Psoas muscle (tissue), 8 donors: ENCODE data around the gene FGFRL1. TPM values are rescaled to one million over a fixed set of nuclear protein-coding genes. Genes with fewer than 3 reads are reported as not detected.

ENCODE experiments used
- ATAC-seq, 4 donors: fragments of 200-7000 bp; cut with Tn5 transposase; one replicate each; pipeline ENCODE4 v1.9.1; 2020; ENCODE audit warnings: moderate library complexity in 3 of 4, mild to moderate bottlenecking in 2 of 4
- DNase-seq, 2 donors: peaks; one replicate each; pipeline ENCODE4 v3.0.0-alpha.2; 2020
- H3K27ac ChIP-seq: fragments of 200-600 bp; one replicate; pipeline ENCODE4 v1.8.0; 2022
- H3K27me3 ChIP-seq, 3 donors: fragments of 200-600 bp in 1 of 3; one replicate each; pipeline versions ENCODE4 v1.6.1 to v1.8.0; 2013 to 2022; ENCODE audit warnings: low read length in 2 of 3, mild to moderate bottlenecking in 2 of 3, moderate library complexity in 1 of 3; ENCODE audit not compliant: insufficient read depth in 3 of 3
- H3K36me3 ChIP-seq, 2 donors: fragments of 200-600 bp in 1 of 2; one replicate each; pipeline versions ENCODE4 v1.6.1 to v1.8.0; 2013 to 2022; ENCODE audit warnings: low read depth in 1 of 2, mild to moderate bottlenecking in 1 of 2, moderate library complexity in 1 of 2; ENCODE audit not compliant: insufficient read depth in 1 of 2
- H3K4me1 ChIP-seq: fragments of 200-600 bp; one replicate; pipeline ENCODE4 v1.8.0; 2022
- H3K4me3 ChIP-seq: fragments of 200-600 bp; one replicate; pipeline ENCODE4 v1.8.0; 2022; ENCODE audit warnings: mild to moderate bottlenecking
- H3K9me3 ChIP-seq: fragments of 200-600 bp; one replicate; pipeline ENCODE4 v1.8.0; 2022
- WGBS, 3 donors: extraction: QIAGEN DNeasy Blood & Tissue Kit; methylation state at CpG; one replicate each; pipeline versions ENCODE4 v1.1.6 to v1.1.7; 2013; 5-methylcytosine and 5-hydroxymethylcytosine counted together
- intact Hi-C, 2 donors: fragments of 100-400 bp; cut with DNase I; formaldehyde crosslinking; loops; one replicate each; pipeline versions ENCODE4 v1.11.0 to v1.14.2; 2022
- polyA plus RNA-seq, 3 donors: library from polyadenylated mRNA; stranded (reverse); fragments of 200-250 nt; gene quantifications; one replicate each; pipeline ENCODE4 v1.2.3, GENCODE V29; 2013
- total RNA-seq, 4 donors: library from RNA; stranded (reverse); fragmentation: NEBNext Ultra II Directional in 2 of 4; extraction: Animal tissue kit (Norgen Biotek cat#: 25700) in 2 of 4; gene quantifications; one replicate each; pipeline versions ENCODE4 v1.2.1 to v1.2.4, GENCODE V29; 2021 to 2023
- TF ChIP-seq, protein P1 (sequence below): fragments of 200-600 bp; IDR thresholded peaks from one replicate; pipeline ENCODE4 v1.8.0; 2022; ENCODE audit warnings: antibody characterized with exemption
- donor health status: healthy with polysubstance abuse.
- donor health status: DM: no; HTN: no; CAD: no; lungs with moderate emphysema.
- donor health status: Bipolar disorder and iron deficiency.
- donor health status: healthy.
- donor health status: DM: yes; HTN: yes; CAD: no.
- donor health status: DM: no; HTN: no; CAD: no.
- donor health status: DM: no; HTN: no; CAD: no.
- donor health status: DM: yes; HTN: yes; CAD: no.

Gene FGFRL1
- total and polyA plus RNA-seq, 7 donors = 9.8 to 41.2 (median 15.5) TPM

DNA sequence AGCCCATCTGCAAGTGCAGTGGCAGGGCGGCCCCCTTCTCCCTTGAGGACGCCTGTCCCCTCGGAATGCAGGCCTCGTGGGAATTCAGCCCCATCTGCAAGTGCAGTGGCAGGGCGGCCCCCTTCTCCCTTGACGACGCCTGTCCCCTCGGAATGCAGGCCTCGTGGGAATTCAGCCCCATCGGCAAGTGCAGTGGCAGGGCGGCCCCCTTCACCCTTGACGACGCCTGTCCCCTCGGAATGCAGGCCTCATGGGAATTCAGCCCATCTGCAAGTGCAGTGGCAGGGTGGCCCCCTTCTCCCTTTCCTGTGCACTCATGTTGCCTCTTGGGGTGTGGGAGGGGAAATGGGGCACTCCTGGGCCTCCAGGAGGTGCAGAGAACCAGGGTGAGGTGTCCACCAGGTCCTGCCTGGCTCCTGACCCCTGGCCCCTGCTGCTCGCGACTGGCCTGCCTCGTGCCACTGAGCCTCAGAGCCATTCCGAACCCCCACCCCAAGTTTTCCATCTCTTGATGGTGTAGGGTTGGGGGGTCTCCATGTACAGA lies 11.5 kb upstream of the FGFRL1 start:
- Histone ChIP-seq H3K36me3 (no peaks in the 10 kb centered on the region), H3K4me3 (no peak overlapping the region), H3K4me1 (peaks cover 11% of the 10 kb centered on the region), H3K9me3 (no peaks in the 10 kb centered on the region), H3K27ac (no peak overlapping the region), H3K27me3 (peaks cover 0 to 90% (median 54%) of the 10 kb centered on the region in 3 donors)
- intact Hi-C loops = loop anchor here in 1 of 2 donors (10.0 kb wide), 1 partner anchor 265 kb away; no protein-coding TSS in a partner anchor
- 44 to 46% (median 45%) methylated on average over 18 of the region's 18 CpGs for WGBS, 3 donors
- no peak for DNase-seq
- ATAC-seq = no peak
- TF ChIP-seq, protein P1, sequence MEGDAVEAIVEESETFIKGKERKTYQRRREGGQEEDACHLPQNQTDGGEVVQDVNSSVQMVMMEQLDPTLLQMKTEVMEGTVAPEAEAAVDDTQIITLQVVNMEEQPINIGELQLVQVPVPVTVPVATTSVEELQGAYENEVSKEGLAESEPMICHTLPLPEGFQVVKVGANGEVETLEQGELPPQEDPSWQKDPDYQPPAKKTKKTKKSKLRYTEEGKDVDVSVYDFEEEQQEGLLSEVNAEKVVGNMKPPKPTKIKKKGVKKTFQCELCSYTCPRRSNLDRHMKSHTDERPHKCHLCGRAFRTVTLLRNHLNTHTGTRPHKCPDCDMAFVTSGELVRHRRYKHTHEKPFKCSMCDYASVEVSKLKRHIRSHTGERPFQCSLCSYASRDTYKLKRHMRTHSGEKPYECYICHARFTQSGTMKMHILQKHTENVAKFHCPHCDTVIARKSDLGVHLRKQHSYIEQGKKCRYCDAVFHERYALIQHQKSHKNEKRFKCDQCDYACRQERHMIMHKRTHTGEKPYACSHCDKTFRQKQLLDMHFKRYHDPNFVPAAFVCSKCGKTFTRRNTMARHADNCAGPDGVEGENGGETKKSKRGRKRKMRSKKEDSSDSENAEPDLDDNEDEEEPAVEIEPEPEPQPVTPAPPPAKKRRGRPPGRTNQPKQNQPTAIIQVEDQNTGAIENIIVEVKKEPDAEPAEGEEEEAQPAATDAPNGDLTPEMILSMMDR = no peak

DNA sequence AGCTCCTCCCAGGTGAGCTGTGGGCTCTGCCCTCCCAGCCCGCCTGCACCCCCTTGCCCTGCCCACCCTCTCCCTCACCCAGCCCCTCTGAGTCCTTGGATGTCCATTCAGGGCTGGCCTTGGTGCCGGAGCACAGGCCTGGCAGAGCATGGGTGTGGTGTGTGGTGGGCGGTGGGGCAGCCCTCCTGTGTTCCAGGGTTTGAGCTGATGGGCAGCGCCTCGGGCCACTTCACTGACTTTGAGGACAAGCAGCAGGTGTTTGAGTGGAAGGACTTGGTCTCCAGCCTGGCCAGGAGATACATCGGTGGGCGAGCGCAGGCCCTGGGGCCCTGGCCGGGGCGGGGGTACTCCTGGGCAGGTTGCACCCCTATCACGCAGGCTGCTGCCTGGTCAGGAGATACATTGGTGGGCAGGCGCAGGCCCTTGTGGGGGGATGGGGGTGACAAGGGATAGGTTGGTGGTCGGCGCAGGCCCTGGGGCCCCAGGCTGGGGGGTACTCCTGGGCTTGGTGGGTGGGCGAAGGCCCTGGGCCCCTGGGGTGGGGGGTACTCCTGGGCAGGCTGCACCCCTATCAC lies 10.7 kb upstream of the FGFRL1 start:
- intact Hi-C loops = no loop called here
- Histone ChIP-seq H3K4me1 (peaks cover 11% of the 10 kb centered on the region), H3K9me3 (no peaks in the 10 kb centered on the region), H3K4me3 (no peak overlapping the region), H3K36me3 (no peaks in the 10 kb centered on the region), H3K27me3 (peaks cover 0 to 98% (median 54%) of the 10 kb centered on the region in 3 donors), H3K27ac (no peak overlapping the region)
- 61 to 66% (median 62%) methylated on average over 14 to 15 of the region's 15 CpGs for WGBS, 3 donors
- TF ChIP-seq, protein P1 = no peak
- no peak for DNase-seq
- no peak for ATAC-seq

DNA sequence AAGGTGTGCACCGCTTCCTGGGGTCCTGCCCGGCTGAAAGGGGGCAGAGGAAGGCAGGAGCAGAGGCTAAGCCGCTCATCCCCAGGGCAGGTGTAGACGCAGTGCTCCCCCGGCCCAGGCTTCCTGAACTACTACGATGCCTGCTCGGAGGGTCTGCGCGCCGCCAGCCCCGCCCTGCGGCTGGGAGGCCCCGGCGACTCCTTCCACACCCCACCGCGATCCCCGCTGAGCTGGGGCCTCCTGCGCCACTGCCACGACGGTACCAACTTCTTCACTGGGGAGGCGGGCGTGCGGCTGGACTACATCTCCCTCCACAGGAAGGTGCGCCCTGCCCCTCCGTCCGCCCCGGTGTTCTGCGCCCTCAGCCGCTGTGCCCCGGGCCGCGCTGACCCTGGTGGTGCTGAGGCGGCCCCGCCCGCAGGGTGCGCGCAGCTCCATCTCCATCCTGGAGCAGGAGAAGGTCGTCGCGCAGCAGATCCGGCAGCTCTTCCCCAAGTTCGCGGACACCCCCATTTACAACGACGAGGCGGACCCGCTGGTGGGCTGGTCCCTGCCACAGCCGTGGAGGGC lies 9.8 kb upstream of the FGFRL1 start:
- H3K4me3 ChIP-seq = no peak overlapping the region

DNA sequence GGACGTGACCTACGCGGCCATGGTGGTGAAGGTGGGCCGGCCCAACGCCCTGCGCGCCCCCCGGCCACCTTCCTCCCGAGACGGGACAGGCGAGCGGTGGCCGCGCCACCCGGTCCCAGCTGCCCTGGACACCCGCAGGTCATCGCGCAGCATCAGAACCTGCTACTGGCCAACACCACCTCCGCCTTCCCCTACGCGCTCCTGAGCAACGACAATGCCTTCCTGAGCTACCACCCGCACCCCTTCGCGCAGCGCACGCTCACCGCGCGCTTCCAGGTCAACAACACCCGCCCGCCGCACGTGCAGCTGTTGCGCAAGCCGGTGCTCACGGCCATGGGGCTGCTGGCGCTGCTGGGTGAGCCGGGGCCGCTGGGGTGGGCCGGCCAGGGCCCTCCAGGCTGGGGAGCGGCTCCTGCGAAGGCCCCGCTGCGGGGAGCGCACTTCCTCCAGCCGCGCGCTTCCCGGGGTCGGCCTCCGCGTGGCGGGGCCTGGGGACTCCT lies 9.2 kb upstream of the FGFRL1 start:
- H3K27me3 ChIP-seq = peaks cover 0 to 99% (median 49%) of the 10 kb centered on the region in 3 donors
- H3K4me1 ChIP-seq = peaks cover 11% of the 10 kb centered on the region
- H3K36me3 ChIP-seq = no peaks in the 10 kb centered on the region
- H3K27ac ChIP-seq = no peak overlapping the region
- intact Hi-C loops = no loop called here
- peak in 3 of 4 donors; percentile 12 to 49 (median 25) for ATAC-seq
- WGBS, 3 donors = 1 to 3% (median 3%) methylated on average over 41 to 54 of the region's 54 CpGs
- no peaks in the 10 kb centered on the region for H3K9me3 ChIP-seq
- peak; percentile 64 to 72 for DNase-seq
- TF ChIP-seq, protein P1 = no peak
- H3K4me3 ChIP-seq = peak overlapping the region; percentile 38

More for the DNA sequence above, 9.8 kb upstream of the FGFRL1 start:
- Histone ChIP-seq H3K4me1 (peaks cover 11% of the 10 kb centered on the region), H3K27me3 (peaks cover 0 to 99% (median 51%) of the 10 kb centered on the region in 3 donors), H3K36me3 (no peaks in the 10 kb centered on the region), H3K27ac (no peak overlapping the region), H3K9me3 (no peaks in the 10 kb centered on the region)
- 19 to 20% (median 19%) methylated on average over 41 to 48 of the region's 48 CpGs for WGBS, 3 donors
- intact Hi-C loops = no loop called here
- TF ChIP-seq, protein P1 = no peak
- no peak for ATAC-seq
- no peak for DNase-seq
